ENCODE results near the gene RPS21. TPM values are rescaled to one million over a fixed set of nuclear protein-coding genes. Genes with fewer than 3 reads are reported as not detected.

The RPS21 gene
- total and polyA plus RNA-seq, 2 of the 13 experiments (the other 11 are each of a cell fraction or from before 2014, with no cell fraction given), result 2,647 to 11,063 TPM

GRCh38 chr20:62409931-62410745, 23.2 kb downstream of the RPS21 start (continued):
- TF ChIP-seq ZNF567 (CRISPR knock-in tag; IDR thresholded peaks at IDR 0.05; ENCODE audit: borderline replicate concordance) (peak; percentile 92; the same call in 1 of the 2 replicates), REXO4 (CRISPR knock-in tag; IDR thresholded peaks at IDR 0.05; ENCODE audit: borderline replicate concordance) (peak; percentile 64; the same call in 1 of the 2 replicates), POLR2A (IDR thresholded peaks at IDR 0.05; ENCODE audit: insufficient read depth in 1 of 2, low read depth in 2 of 2, low read length in 2 of 2) (no peak), GABPB1 (CRISPR knock-in tag; IDR thresholded peaks at IDR 0.05) (no peak), POGZ (CRISPR knock-in tag; IDR thresholded peaks at IDR 0.05) (0 out of 2 replicates have a peak, but pooled peaks have one; percentile 32), ZNF20 (CRISPR knock-in tag; IDR thresholded peaks at IDR 0.05) (no peak), GFI1 (CRISPR knock-in tag; IDR thresholded peaks at IDR 0.05; ENCODE audit: borderline replicate concordance) (no peak), CHCHD3 (CRISPR knock-in tag; IDR thresholded peaks at IDR 0.05) (0 out of 2 replicates have a peak, but pooled peaks have one; percentile 20), CBFB (CRISPR knock-in tag; IDR thresholded peaks at IDR 0.05) (no peak), NFRKB (IDR thresholded peaks at IDR 0.05) (no peak), ZNF138 (CRISPR knock-in tag; IDR thresholded peaks at IDR 0.05; ENCODE audit: low read depth) (peak; percentile 73; the same call in 1 of the 2 replicates), SRSF9 (IDR thresholded peaks at IDR 0.05; ENCODE audit: borderline replicate concordance, insufficient read depth, low read depth, low read length, poor library complexity, severe bottlenecking) (no peak), ZNF362 (CRISPR knock-in tag; IDR thresholded peaks at IDR 0.05; ENCODE audit: borderline replicate concordance) (0 out of 2 replicates have a peak, but pooled peaks have one; percentile 13), TEF (CRISPR knock-in tag; IDR thresholded peaks at IDR 0.05) (no peak), KMT2A (CRISPR knock-in tag; IDR thresholded peaks at IDR 0.05) (no peak), CERS6 (CRISPR knock-in tag; IDR thresholded peaks at IDR 0.05) (no peak), ZNF879 (CRISPR knock-in tag; IDR thresholded peaks at IDR 0.05) (no peak), ZFY (CRISPR knock-in tag; IDR thresholded peaks at IDR 0.05) (no peak), NFYB (CRISPR knock-in tag; IDR thresholded peaks at IDR 0.05) (no peak)
- TF ChIP-seq, protein P1, sequence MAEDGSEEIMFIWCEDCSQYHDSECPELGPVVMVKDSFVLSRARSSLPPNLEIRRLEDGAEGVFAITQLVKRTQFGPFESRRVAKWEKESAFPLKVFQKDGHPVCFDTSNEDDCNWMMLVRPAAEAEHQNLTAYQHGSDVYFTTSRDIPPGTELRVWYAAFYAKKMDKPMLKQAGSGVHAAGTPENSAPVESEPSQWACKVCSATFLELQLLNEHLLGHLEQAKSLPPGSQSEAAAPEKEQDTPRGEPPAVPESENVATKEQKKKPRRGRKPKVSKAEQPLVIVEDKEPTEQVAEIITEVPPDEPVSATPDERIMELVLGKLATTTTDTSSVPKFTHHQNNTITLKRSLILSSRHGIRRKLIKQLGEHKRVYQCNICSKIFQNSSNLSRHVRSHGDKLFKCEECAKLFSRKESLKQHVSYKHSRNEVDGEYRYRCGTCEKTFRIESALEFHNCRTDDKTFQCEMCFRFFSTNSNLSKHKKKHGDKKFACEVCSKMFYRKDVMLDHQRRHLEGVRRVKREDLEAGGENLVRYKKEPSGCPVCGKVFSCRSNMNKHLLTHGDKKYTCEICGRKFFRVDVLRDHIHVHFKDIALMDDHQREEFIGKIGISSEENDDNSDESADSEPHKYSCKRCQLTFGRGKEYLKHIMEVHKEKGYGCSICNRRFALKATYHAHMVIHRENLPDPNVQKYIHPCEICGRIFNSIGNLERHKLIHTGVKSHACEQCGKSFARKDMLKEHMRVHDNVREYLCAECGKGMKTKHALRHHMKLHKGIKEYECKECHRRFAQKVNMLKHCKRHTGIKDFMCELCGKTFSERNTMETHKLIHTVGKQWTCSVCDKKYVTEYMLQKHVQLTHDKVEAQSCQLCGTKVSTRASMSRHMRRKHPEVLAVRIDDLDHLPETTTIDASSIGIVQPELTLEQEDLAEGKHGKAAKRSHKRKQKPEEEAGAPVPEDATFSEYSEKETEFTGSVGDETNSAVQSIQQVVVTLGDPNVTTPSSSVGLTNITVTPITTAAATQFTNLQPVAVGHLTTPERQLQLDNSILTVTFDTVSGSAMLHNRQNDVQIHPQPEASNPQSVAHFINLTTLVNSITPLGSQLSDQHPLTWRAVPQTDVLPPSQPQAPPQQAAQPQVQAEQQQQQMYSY (CRISPR knock-in tag; IDR thresholded peaks at IDR 0.05), result no peak
- TF ChIP-seq, protein P2, sequence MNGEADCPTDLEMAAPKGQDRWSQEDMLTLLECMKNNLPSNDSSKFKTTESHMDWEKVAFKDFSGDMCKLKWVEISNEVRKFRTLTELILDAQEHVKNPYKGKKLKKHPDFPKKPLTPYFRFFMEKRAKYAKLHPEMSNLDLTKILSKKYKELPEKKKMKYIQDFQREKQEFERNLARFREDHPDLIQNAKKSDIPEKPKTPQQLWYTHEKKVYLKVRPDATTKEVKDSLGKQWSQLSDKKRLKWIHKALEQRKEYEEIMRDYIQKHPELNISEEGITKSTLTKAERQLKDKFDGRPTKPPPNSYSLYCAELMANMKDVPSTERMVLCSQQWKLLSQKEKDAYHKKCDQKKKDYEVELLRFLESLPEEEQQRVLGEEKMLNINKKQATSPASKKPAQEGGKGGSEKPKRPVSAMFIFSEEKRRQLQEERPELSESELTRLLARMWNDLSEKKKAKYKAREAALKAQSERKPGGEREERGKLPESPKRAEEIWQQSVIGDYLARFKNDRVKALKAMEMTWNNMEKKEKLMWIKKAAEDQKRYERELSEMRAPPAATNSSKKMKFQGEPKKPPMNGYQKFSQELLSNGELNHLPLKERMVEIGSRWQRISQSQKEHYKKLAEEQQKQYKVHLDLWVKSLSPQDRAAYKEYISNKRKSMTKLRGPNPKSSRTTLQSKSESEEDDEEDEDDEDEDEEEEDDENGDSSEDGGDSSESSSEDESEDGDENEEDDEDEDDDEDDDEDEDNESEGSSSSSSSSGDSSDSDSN (CRISPR knock-in tag; IDR thresholded peaks at IDR 0.05), result peak; percentile 70

Data from HepG2 (cell line).